Measurements from ENCODE around the gene KAZN. TPM values are rescaled to one million over a fixed set of nuclear protein-coding genes. Genes with fewer than 3 reads are reported as not detected.

Gene KAZN
- polyA plus RNA-seq, 1 donor from 2014 or later: 20.6 TPM

- TF ChIP-seq REST (IDR thresholded peaks at IDR 0.05; ENCODE audit: borderline replicate concordance): no peak
- TF ChIP-seq TAF1 (IDR thresholded peaks at IDR 0.05; ENCODE audit: low read depth): no peak
- no peak for TF ChIP-seq RAD21 (conservative IDR thresholded peaks at IDR 0.05)
Observed at GRCh38 chr1:15068152-15068551, 469.7 kb downstream of the KAZN start (continued).

- H3K27ac ChIP-seq (ENCODE audit: low read length): no peak overlapping the region
Observed at GRCh38 chr1:15068997-15069396, 470.5 kb downstream of the KAZN start.

More at GRCh38 chr1:15068997-15069396, 470.5 kb downstream of the KAZN start:
- Histone ChIP-seq H4K20me1 (ENCODE audit: insufficient read depth) (no peaks in the 10 kb centered on the region), H2AFZ (ENCODE audit: low read depth, low read length) (no peak overlapping the region), H3K4me3 (ENCODE audit: low read length) (no peak overlapping the region), H3K4me2 (ENCODE audit: low read length) (no peak overlapping the region), H3F3A (ENCODE audit: insufficient read depth, low read length, poor library complexity, severe bottlenecking) (no peaks in the 10 kb centered on the region), H3K9me2 (ENCODE audit: insufficient read depth, low read length) (no peaks in the 10 kb centered on the region), H3K36me3 (ENCODE audit: insufficient read depth, low read length) (peaks cover 6% of the 10 kb centered on the region), H3K27me3 (ENCODE audit: insufficient read depth, low read depth, low read length) (no peaks in the 10 kb centered on the region), H3K9ac (ENCODE audit: low read length) (no peak overlapping the region), H3K9me3 (ENCODE audit: low read length) (no peaks in the 10 kb centered on the region), H3K79me2 (replicated peaks; ENCODE audit: insufficient read depth, low read length) (no peaks in the 10 kb centered on the region)
- TF ChIP-seq REST (IDR thresholded peaks at IDR 0.05; ENCODE audit: borderline replicate concordance) (no peak), EP300 (conservative IDR thresholded peaks at IDR 0.05; ENCODE audit: poor library complexity, severe bottlenecking) (no peak), MXI1 (conservative IDR thresholded peaks at IDR 0.05; ENCODE audit: poor library complexity, severe bottlenecking) (no peak), TAF1 (IDR thresholded peaks at IDR 0.05; ENCODE audit: low read depth) (no peak), SMC3 (conservative IDR thresholded peaks at IDR 0.05; ENCODE audit: poor library complexity) (no peak), POLR2AphosphoS5 (IDR thresholded peaks at IDR 0.05) (no peak), RAD21 (conservative IDR thresholded peaks at IDR 0.05) (no peak), CTCF (IDR thresholded peaks at IDR 0.05; ENCODE audit: poor library complexity, severe bottlenecking) (no peak), EZH2 (IDR thresholded peaks at IDR 0.05; ENCODE audit: borderline replicate concordance, insufficient read depth, low read length, poor library complexity, severe bottlenecking) (no peak)
